Measurements from ENCODE around the gene MCU. TPM values are rescaled to one million over a fixed set of nuclear protein-coding genes. Genes with fewer than 3 reads are reported as not detected.
"Not testable (repeated sequence)": the region's sequence is repeated elsewhere in the genome, so short reads cannot be mapped to it uniquely, and the experiment has no call there.

The MCU gene
- total and polyA plus RNA-seq, 10 donors, result 7.2 to 29.2 (median 19.4) TPM

- 92 to 100% (median 98%) methylated on average over 1 of the region's 1 CpG for WGBS, 5 donors
- H3K27ac ChIP-seq, result no peak overlapping the region
- TF ChIP-seq CTCF (IDR thresholded peaks at IDR 0.05 in 8 of 11, conservative IDR thresholded peaks at IDR 0.05 in 3 of 11) (no peak), POLR2A (IDR thresholded peaks at IDR 0.05) (no peak), POLR2AphosphoS5 (IDR thresholded peaks at IDR 0.05) (no peak)
- no peak overlapping the region for H3K4me3 ChIP-seq
- no peaks in the 10 kb centered on the region for H3K9me3 ChIP-seq
- no peaks in the 10 kb centered on the region for H3K36me3 ChIP-seq
- peaks cover 0 to 36% (median 15%) of the 10 kb centered on the region in 6 donors for H3K4me1 ChIP-seq
- no peak for DNase-seq
- intact Hi-C loops (cut with DNase I; ENCODE audit: low total_unique reads), result no loop called here
- no peaks in the 10 kb centered on the region for H3K27me3 ChIP-seq (replicated peaks in 1 of 7)
These were observed 43.5 kb downstream of the MCU start for GRCh38 chr10:72735288-72735936.

- intact Hi-C loops (cut with DNase I; ENCODE audit: low total_unique reads), result no loop called here
- Histone ChIP-seq H3K4me3 (no peak overlapping the region), H3K4me1 (peaks cover 0 to 36% (median 16%) of the 10 kb centered on the region in 6 donors), H3K9me3 (no peaks in the 10 kb centered on the region), H3K36me3 (no peaks in the 10 kb centered on the region), H3K27ac (peak overlapping the region in 1 of 8 donors; percentile 11), H3K27me3 (replicated peaks in 1 of 7) (no peaks in the 10 kb centered on the region)
- WGBS, 5 donors, result 69 to 93% (median 84%) methylated on average over 1 of the region's 1 CpG
- DNase-seq, result no peak
- TF ChIP-seq POLR2A (IDR thresholded peaks at IDR 0.05) (no peak), POLR2AphosphoS5 (IDR thresholded peaks at IDR 0.05) (no peak), CTCF (IDR thresholded peaks at IDR 0.05 in 8 of 11, conservative IDR thresholded peaks at IDR 0.05 in 3 of 11) (no peak)
These were observed 44.4 kb downstream of the MCU start for GRCh38 chr10:72736176-72736827.

- no peak for DNase-seq
- intact Hi-C loops (cut with DNase I; ENCODE audit: low total_unique reads), result no loop called here
- no peak overlapping the region for H3K27ac ChIP-seq
These were observed 44.9 kb downstream of the MCU start for GRCh38 chr10:72736828-72737220.

GRCh38 chr10:72737357-72737756, 45.4 kb downstream of the MCU start:
- H3K36me3 ChIP-seq; H3K9me3 ChIP-seq; intact Hi-C loops (cut with DNase I; ENCODE audit: low total_unique reads); H3K27ac ChIP-seq; DNase-seq; H3K4me3 ChIP-seq; H3K27me3 ChIP-seq (replicated peaks in 1 of 7): not testable (repeated sequence)
- WGBS, 5 donors, result 71 to 90% (median 76%) methylated on average over 6 of the region's 6 CpGs
- H3K4me1 ChIP-seq, result peaks cover 0 to 36% (median 16%) of the 10 kb centered on the region in 6 donors

More at GRCh38 chr10:72736828-72737220, 44.9 kb downstream of the MCU start:
- WGBS, 5 donors, result 91 to 95% (median 94%) methylated on average over 4 of the region's 4 CpGs
- peaks cover 0 to 36% (median 16%) of the 10 kb centered on the region in 6 donors for H3K4me1 ChIP-seq
- no peaks in the 10 kb centered on the region for H3K27me3 ChIP-seq (replicated peaks in 1 of 7)
- H3K36me3 ChIP-seq, result no peaks in the 10 kb centered on the region
- no peak overlapping the region for H3K4me3 ChIP-seq
- TF ChIP-seq POLR2AphosphoS5 (IDR thresholded peaks at IDR 0.05), result no peak
- no peak for TF ChIP-seq POLR2A (IDR thresholded peaks at IDR 0.05)
- TF ChIP-seq CTCF (IDR thresholded peaks at IDR 0.05 in 8 of 11, conservative IDR thresholded peaks at IDR 0.05 in 3 of 11), result no peak
- H3K9me3 ChIP-seq, result no peaks in the 10 kb centered on the region

Measured in spleen (tissue), 11 donors.